ENCODE results near the gene CNPY2.
"Not testable (repeated sequence)": the region's sequence is repeated elsewhere in the genome, so short reads cannot be mapped to it uniquely, and the experiment has no call there.

GRCh38 chr12:56284263-56284662 is 31.5 kb downstream of the CNPY2 start:
- not testable (repeated sequence) for TF ChIP-seq CTCF, POLR2A (IDR thresholded peaks at IDR 0.05)
